ENCODE measurements around the gene PAX5.
A peak's percentile ranks its signal among the peaks of the same experiment; 100 is the strongest.

PAX5 gene

GRCh38 chr9:37036776-37037502, 2.9 kb upstream of the PAX5 start:
- FAIRE-seq, result no peak

- FAIRE-seq, result no peak
Measured at GRCh38 chr9:37036371-37036775, 2.3 kb upstream of the PAX5 start.

- FAIRE-seq, result no peak
Measured at GRCh38 chr9:37035648-37036370, 1.7 kb upstream of the PAX5 start.

- FAIRE-seq, result no peak
Measured at GRCh38 chr9:37034938-37035647, 1.0 kb upstream of the PAX5 start.

GRCh38 chr9:37034305-37034937, 353 bp upstream of the PAX5 start:
- FAIRE-seq, result no peak

GRCh38 chr9:37033141-37033540, 927 bp downstream of the PAX5 start:
- FAIRE-seq, result no peak

GRCh38 chr9:37032713-37033112, 1.4 kb downstream of the PAX5 start:
- FAIRE-seq, result no peak

- no peak for FAIRE-seq
Measured at GRCh38 chr9:37031902-37032301, 2.2 kb downstream of the PAX5 start.

- FAIRE-seq, result no peak
Measured at GRCh38 chr9:37031081-37031480, 3.0 kb downstream of the PAX5 start.

GRCh38 chr9:37030611-37030939, 3.5 kb downstream of the PAX5 start:
- FAIRE-seq, result no peak

GRCh38 chr9:37029776-37030610, 4.1 kb downstream of the PAX5 start:
- FAIRE-seq, result no peak

GRCh38 chr9:37029304-37029775, 4.7 kb downstream of the PAX5 start:
- no peak for FAIRE-seq

- no peak for FAIRE-seq
Measured at GRCh38 chr9:37028420-37029031, 5.5 kb downstream of the PAX5 start.

GRCh38 chr9:37027582-37028419, 6.3 kb downstream of the PAX5 start:
- FAIRE-seq, result peak; percentile 90

- FAIRE-seq, result no peak
Measured at GRCh38 chr9:37026931-37027581, 7.0 kb downstream of the PAX5 start.

- FAIRE-seq, result no peak
Measured at GRCh38 chr9:37026113-37026930, 7.7 kb downstream of the PAX5 start.

- no peak for FAIRE-seq
Measured at GRCh38 chr9:37025823-37026112, 8.3 kb downstream of the PAX5 start.

- no peak for FAIRE-seq
Measured at GRCh38 chr9:37025071-37025822, 8.8 kb downstream of the PAX5 start.

- FAIRE-seq, result no peak
Measured at GRCh38 chr9:37017546-37017945, 16.5 kb downstream of the PAX5 start.

All from G401.6 (cell line).